B cell (primary cell): ENCODE results near the gene KLHL17.

Source experiments
- CTCF ChIP-seq: fragments of 200-600 bp; IDR thresholded peaks from one replicate; pipeline ENCODE4 v1.8.0; 2022; ENCODE audit warnings: antibody characterized with exemption, mild to moderate bottlenecking
- EZH2 ChIP-seq: IDR thresholded peaks from 2 replicates; pipeline ENCODE4 v1.6.1; 2012; ENCODE audit warnings: borderline replicate concordance, low read depth, mild to moderate bottlenecking, moderate library complexity, low read length; ENCODE audit not compliant: insufficient read depth, poor library complexity, severe bottlenecking

- no peak for TF ChIP-seq EZH2
- TF ChIP-seq CTCF, result no peak
These were observed 46.8 kb upstream of the KLHL17 start for GRCh38 chr1:913491-914130.
